Peyer's patch (tissue), 4 donors: ENCODE results near the gene MAGI2. TPM values are rescaled to one million over a fixed set of nuclear protein-coding genes. Genes with fewer than 3 reads are reported as not detected.

Experiments used
- DNase-seq, 3 donors: peaks; one replicate each; pipeline ENCODE4 v3.0.0-alpha.2; 2017 to 2019
- H3K27ac ChIP-seq, 4 donors: fragments of 200-600 bp; sonication (generic); one replicate each; pipeline ENCODE4 v1.5.1; 2016 to 2019
- H3K27me3 ChIP-seq, 2 donors: fragments of 200-600 bp; sonication (generic); one replicate each; pipeline ENCODE4 v1.5.1; 2019
- H3K36me3 ChIP-seq, 3 donors: fragments of 200-600 bp; sonication (generic); one replicate each; pipeline ENCODE4 v1.5.1; 2016 to 2019
- H3K4me1 ChIP-seq, 4 donors: fragments of 200-600 bp; sonication (generic); one replicate each; pipeline ENCODE4 v1.5.1; 2016 to 2019
- H3K4me3 ChIP-seq, 4 donors: fragments of 200-600 bp; sonication (generic); 1 replicate in 3 of 4; 2 replicates in 1 of 4; pipeline ENCODE4 v1.5.1; 2016 to 2019; ENCODE audit warnings: mild to moderate bottlenecking in 1 of 4
- H3K9me3 ChIP-seq, 4 donors: fragments of 200-600 bp; sonication (generic); one replicate each; pipeline ENCODE4 v1.5.1; 2016 to 2019; ENCODE audit warnings: mild to moderate bottlenecking in 1 of 4
- CTCF ChIP-seq, 6 experiments: fragments of 450-650 bp in 4 of 6; fragments of 200-600 bp in 2 of 6; sonication (generic) in 1 of 6; IDR thresholded peaks; one replicate each; pipeline ENCODE4 v1.5.1; 2017 to 2019; ENCODE audit warnings: antibody characterized with exemption in 6 of 6, mild to moderate bottlenecking in 3 of 6, moderate library complexity in 1 of 6
- POLR2A ChIP-seq, 2 donors: fragments of 450-650 bp; IDR thresholded peaks; one replicate each; pipeline ENCODE4 v1.5.1; 2017; ENCODE audit warnings: antibody characterized with exemption in 2 of 2, mild to moderate bottlenecking in 2 of 2, moderate library complexity in 2 of 2
- total RNA-seq, 4 donors: library from RNA; depleted of rRNA; stranded (reverse); fragments of >200 nt; gene quantifications; one replicate each; pipeline ENCODE4 v1.1.0, GENCODE V29; 2016

MAGI2 gene
- total RNA-seq, 4 donors from 2014 or later: 1.6 to 12.4 (median 2.8) TPM

DNA sequence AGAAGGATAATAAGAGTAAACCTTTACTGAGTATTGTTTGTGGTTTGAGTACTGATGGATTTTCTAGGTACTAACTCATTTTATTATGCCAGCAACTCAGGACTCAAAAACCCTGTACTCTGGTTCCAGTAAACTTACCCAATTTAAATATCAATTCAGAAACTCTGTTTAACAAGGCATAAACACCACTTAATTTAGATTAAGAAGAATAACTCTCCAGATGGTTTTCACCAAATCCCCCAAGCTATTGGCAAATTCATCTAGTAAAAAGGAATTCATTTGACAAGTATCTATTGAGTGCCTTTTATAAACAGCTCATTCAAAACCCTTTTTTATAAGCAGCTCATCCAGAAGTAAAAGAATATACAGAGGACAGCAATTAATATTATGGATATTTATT is 1082.5 kb downstream of the MAGI2 start:
- H3K9me3 ChIP-seq: no peaks in the 10 kb centered on the region
- no peak for DNase-seq
- no peaks in the 10 kb centered on the region for H3K4me1 ChIP-seq
- H3K27ac ChIP-seq: no peak overlapping the region
- H3K4me3 ChIP-seq: no peak overlapping the region
- no peaks in the 10 kb centered on the region for H3K36me3 ChIP-seq
- no peaks in the 10 kb centered on the region for H3K27me3 ChIP-seq
- no peak for TF ChIP-seq POLR2A (IDR thresholded peaks at IDR 0.05)
- TF ChIP-seq CTCF (IDR thresholded peaks at IDR 0.05): no peak

DNA sequence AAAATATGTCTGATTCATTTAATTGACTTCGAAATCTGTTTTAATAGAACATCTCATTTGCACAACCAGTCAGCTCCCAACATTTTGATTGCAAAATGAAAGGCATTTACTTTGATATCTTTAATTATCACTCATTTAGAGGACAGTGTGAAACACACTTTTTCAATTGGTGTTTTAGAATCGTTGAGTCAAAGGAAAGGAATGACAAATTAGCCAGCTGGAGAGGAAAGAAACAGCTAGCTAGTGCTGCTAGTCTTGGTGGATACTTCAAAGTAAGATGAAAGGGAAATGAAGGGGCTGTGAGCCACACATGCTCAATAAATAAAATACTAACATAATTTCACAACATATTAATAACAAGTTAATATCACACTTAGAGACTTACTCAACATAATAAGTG is 1084.7 kb downstream of the MAGI2 start:
- no peak for DNase-seq
- TF ChIP-seq POLR2A (IDR thresholded peaks at IDR 0.05) (no peak), CTCF (IDR thresholded peaks at IDR 0.05) (no peak)
- Histone ChIP-seq H3K27me3 (no peaks in the 10 kb centered on the region), H3K27ac (no peak overlapping the region), H3K4me1 (no peaks in the 10 kb centered on the region), H3K36me3 (no peaks in the 10 kb centered on the region), H3K9me3 (no peaks in the 10 kb centered on the region), H3K4me3 (no peak overlapping the region)

- H3K27ac ChIP-seq: no peak overlapping the region
- DNase-seq: no peak
- TF ChIP-seq CTCF (IDR thresholded peaks at IDR 0.05): no peak
- TF ChIP-seq POLR2A (IDR thresholded peaks at IDR 0.05): no peak
- H3K36me3 ChIP-seq: no peaks in the 10 kb centered on the region
- no peaks in the 10 kb centered on the region for H3K27me3 ChIP-seq
- no peaks in the 10 kb centered on the region for H3K9me3 ChIP-seq
- H3K4me3 ChIP-seq: no peak overlapping the region
- H3K4me1 ChIP-seq: no peaks in the 10 kb centered on the region
Observed at GRCh38 chr7:78367280-78367773, 1086.1 kb downstream of the MAGI2 start.

GRCh38 chr7:78363866-78364265 is 1089.6 kb downstream of the MAGI2 start:
- H3K4me1 ChIP-seq: no peaks in the 10 kb centered on the region
- TF ChIP-seq POLR2A (IDR thresholded peaks at IDR 0.05): no peak
- no peak for TF ChIP-seq CTCF (IDR thresholded peaks at IDR 0.05)
- H3K36me3 ChIP-seq: no peaks in the 10 kb centered on the region
- no peaks in the 10 kb centered on the region for H3K27me3 ChIP-seq
- no peak overlapping the region for H3K4me3 ChIP-seq
- no peak overlapping the region for H3K27ac ChIP-seq
- no peaks in the 10 kb centered on the region for H3K9me3 ChIP-seq
- DNase-seq: no peak

DNA sequence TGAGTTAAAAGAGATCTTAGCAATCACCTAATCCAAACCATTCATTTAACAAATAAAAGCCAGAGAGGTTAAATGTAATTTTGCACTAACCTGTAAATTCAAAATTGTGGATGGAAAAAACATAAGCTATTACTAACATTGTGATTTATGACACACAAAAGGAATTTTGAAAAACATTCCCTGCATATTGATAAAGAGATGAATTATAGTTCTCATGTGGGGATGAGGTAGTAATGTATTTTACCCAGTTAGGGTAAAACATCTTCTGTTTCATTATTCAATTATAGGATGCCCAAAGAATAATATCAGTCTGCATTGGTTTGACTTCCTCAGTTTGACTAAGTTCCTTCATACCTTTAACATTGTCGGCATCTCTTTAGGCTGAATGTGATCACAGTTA is 1093.6 kb downstream of the MAGI2 start:
- Histone ChIP-seq H3K27me3 (no peaks in the 10 kb centered on the region), H3K27ac (no peak overlapping the region), H3K9me3 (no peaks in the 10 kb centered on the region), H3K36me3 (no peaks in the 10 kb centered on the region), H3K4me1 (no peaks in the 10 kb centered on the region), H3K4me3 (no peak overlapping the region)
- no peak for DNase-seq
- TF ChIP-seq POLR2A (IDR thresholded peaks at IDR 0.05): no peak
- no peak for TF ChIP-seq CTCF (IDR thresholded peaks at IDR 0.05)

DNA sequence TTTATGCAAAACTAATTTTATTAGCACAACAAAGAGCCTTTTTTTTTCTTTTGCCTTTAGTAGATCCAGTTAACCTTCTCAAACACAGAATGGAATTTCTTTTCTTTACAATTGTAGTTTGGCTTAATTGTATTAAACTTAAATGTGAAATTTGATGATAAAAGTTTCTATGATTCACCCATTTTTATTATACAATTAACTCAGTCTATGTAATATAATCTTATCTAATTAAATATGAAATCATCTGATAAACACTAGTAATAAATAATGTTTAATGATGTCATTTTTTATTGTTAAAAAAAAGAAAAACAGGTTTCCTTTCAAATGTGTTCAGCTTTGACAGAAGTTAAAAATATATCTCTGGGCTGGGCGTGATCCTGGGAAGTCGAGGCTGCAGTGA is 1095.8 kb downstream of the MAGI2 start:
- H3K27me3 ChIP-seq: no peaks in the 10 kb centered on the region
- DNase-seq: no peak
- no peaks in the 10 kb centered on the region for H3K9me3 ChIP-seq
- no peaks in the 10 kb centered on the region for H3K4me1 ChIP-seq
- H3K36me3 ChIP-seq: no peaks in the 10 kb centered on the region
- no peak overlapping the region for H3K27ac ChIP-seq
- TF ChIP-seq CTCF (IDR thresholded peaks at IDR 0.05): no peak
- no peak for TF ChIP-seq POLR2A (IDR thresholded peaks at IDR 0.05)
- H3K4me3 ChIP-seq: no peak overlapping the region
